Right lobe of liver (tissue), 6 donors: ENCODE data around the gene KRT76. TPM values are rescaled to one million over a fixed set of nuclear protein-coding genes. Genes with fewer than 3 reads are reported as not detected.

Experiments used
- ATAC-seq, 4 donors: fragments of 200-7000 bp; cut with Tn5 transposase; one replicate each; pipeline ENCODE4 v1.9.1; 2020; ENCODE audit warnings: mild to moderate bottlenecking in 4 of 4, moderate library complexity in 4 of 4
- DNase-seq, 3 donors: peaks; one replicate each; pipeline ENCODE4 v3.0.0-alpha.2; 2020
- H3K27ac ChIP-seq, 3 donors: fragments of 200-600 bp; one replicate each; pipeline ENCODE4 v1.8.0; 2022
- H3K27me3 ChIP-seq, 2 donors: fragments of 200-600 bp; one replicate each; pipeline ENCODE4 v1.8.0; 2022
- H3K36me3 ChIP-seq, 4 donors: fragments of 200-600 bp; sonication (generic) in 1 of 4; one replicate each; pipeline versions ENCODE4 v1.5.1 to v1.8.0; 2017 to 2022; ENCODE audit warnings: control low read depth in 1 of 4
- H3K4me1 ChIP-seq, 4 donors: fragments of 200-600 bp; sonication (generic) in 1 of 4; one replicate each; pipeline versions ENCODE4 v1.5.1 to v1.8.0; 2017 to 2022; ENCODE audit warnings: control low read depth in 1 of 4
- H3K4me3 ChIP-seq, 3 donors: fragments of 200-600 bp; one replicate each; pipeline ENCODE4 v1.8.0; 2022
- H3K9me3 ChIP-seq, 4 donors: fragments of 200-600 bp; sonication (generic) in 1 of 4; one replicate each; pipeline versions ENCODE4 v1.5.1 to v1.8.0; 2017 to 2022; ENCODE audit warnings: control low read depth in 1 of 4
- CTCF ChIP-seq, 4 donors: fragments of 200-600 bp in 3 of 4; fragments of 450-650 bp in 1 of 4; IDR thresholded peaks; one replicate each; pipeline versions ENCODE4 v1.5.1 to v1.8.0; 2016 to 2022; ENCODE audit warnings: antibody characterized with exemption in 4 of 4, mild to moderate bottlenecking in 2 of 4
- POLR2A ChIP-seq: fragments of 450-650 bp; IDR thresholded peaks from one replicate; pipeline ENCODE4 v1.6.1; 2017; ENCODE audit warnings: antibody characterized with exemption, mild to moderate bottlenecking
- WGBS: methylation state at CpG from one replicate; pipeline ENCODE4 v1.1.6; 2018; ENCODE audit warnings: low coverage, low lambda C conversion rate; ENCODE audit not compliant: insufficient coverage; ENCODE audit errors: missing lambda C conversion rate; 5-methylcytosine and 5-hydroxymethylcytosine counted together
- intact Hi-C, 2 donors: fragments of 100-400 bp; cut with DNase I; formaldehyde crosslinking; loops; one replicate each; pipeline versions ENCODE4 v1.11.2 to v1.14.1; 2022
- total RNA-seq, 6 experiments: library from RNA; depleted of rRNA in 2 of 6; stranded (reverse); fragments of >200 nt in 2 of 6; fragmentation: NEBNext Ultra II Directional in 3 of 6; extraction: Animal tissue kit (Norgen Biotek cat#: 25700) in 3 of 6; gene quantifications; one replicate each; pipeline versions ENCODE4 v1.1.0 to v1.2.4, GENCODE V29; 2016 to 2023
- donor health status: DM: no; HTN: yes; CAD: no.
- donor health status: DM: no; HTN: no; CAD: no.
- donor health status: DM: no; HTN: no; CAD: no.
- donor health status: DM: no; HTN: yes; CAD: no.
- donor health status: DM: no; HTN: yes; CAD: no.

Gene KRT76
- total RNA-seq, 6 experiments from 2014 or later: not detected

- no peak for DNase-seq
- Histone ChIP-seq H3K36me3 (no peaks in the 10 kb centered on the region), H3K4me3 (no peak overlapping the region), H3K9me3 (no peaks in the 10 kb centered on the region), H3K27me3 (no peaks in the 10 kb centered on the region), H3K27ac (no peak overlapping the region), H3K4me1 (no peaks in the 10 kb centered on the region)
- no peak for ATAC-seq
- intact Hi-C loops: no loop called here
- TF ChIP-seq POLR2A (no peak), CTCF (IDR thresholded peaks at IDR 0.05) (no peak)
- 43% methylated on average over 1 of the region's 5 CpGs for WGBS
Measured at GRCh38 chr12:52776435-52776834, 710 bp downstream of the KRT76 start.

- no peak overlapping the region for H3K4me3 ChIP-seq
- TF ChIP-seq POLR2A (no peak), CTCF (IDR thresholded peaks at IDR 0.05) (no peak)
- H3K4me1 ChIP-seq: no peaks in the 10 kb centered on the region
- H3K27me3 ChIP-seq: no peaks in the 10 kb centered on the region
- no peaks in the 10 kb centered on the region for H3K36me3 ChIP-seq
- DNase-seq (no peak), ATAC-seq (no peak)
- no peak overlapping the region for H3K27ac ChIP-seq
- 29% methylated on average over 1 of the region's 8 CpGs for WGBS
- H3K9me3 ChIP-seq: no peaks in the 10 kb centered on the region
- intact Hi-C loops: no loop called here
Measured at GRCh38 chr12:52774629-52775250, 2.4 kb downstream of the KRT76 start.

- TF ChIP-seq POLR2A (no peak), CTCF (IDR thresholded peaks at IDR 0.05) (no peak)
- no peak overlapping the region for H3K4me3 ChIP-seq
- no peak for DNase-seq
- intact Hi-C loops: no loop called here
- H3K36me3 ChIP-seq: no peaks in the 10 kb centered on the region
- H3K27ac ChIP-seq: no peak overlapping the region
- H3K4me1 ChIP-seq: no peaks in the 10 kb centered on the region
- no peaks in the 10 kb centered on the region for H3K9me3 ChIP-seq
- WGBS: 46% methylated on average over 2 of the region's 3 CpGs
- ATAC-seq: no peak
- no peaks in the 10 kb centered on the region for H3K27me3 ChIP-seq
Measured at GRCh38 chr12:52772772-52773171, 4.4 kb downstream of the KRT76 start.

- Histone ChIP-seq H3K27ac (no peak overlapping the region), H3K36me3 (no peaks in the 10 kb centered on the region), H3K4me3 (no peak overlapping the region), H3K9me3 (no peaks in the 10 kb centered on the region), H3K27me3 (no peaks in the 10 kb centered on the region), H3K4me1 (no peaks in the 10 kb centered on the region)
- DNase-seq (no peak), ATAC-seq (no peak)
- WGBS: 60% methylated on average over 4 of the region's 4 CpGs
- TF ChIP-seq CTCF (IDR thresholded peaks at IDR 0.05) (no peak), POLR2A (no peak)
- intact Hi-C loops: no loop called here
Measured at GRCh38 chr12:52772188-52772587, 5.0 kb downstream of the KRT76 start.

GRCh38 chr12:52771505-52771904, 5.6 kb downstream of the KRT76 start:
- Histone ChIP-seq H3K27ac (no peak overlapping the region), H3K9me3 (no peaks in the 10 kb centered on the region), H3K27me3 (no peaks in the 10 kb centered on the region), H3K4me3 (no peak overlapping the region), H3K36me3 (no peaks in the 10 kb centered on the region), H3K4me1 (no peaks in the 10 kb centered on the region)
- DNase-seq: no peak
- TF ChIP-seq POLR2A (no peak), CTCF (IDR thresholded peaks at IDR 0.05) (no peak)
- WGBS: 69% methylated on average over 4 of the region's 4 CpGs
- intact Hi-C loops: no loop called here
- no peak for ATAC-seq
